Endothelial cell (in vitro differentiated cells): ENCODE measurements around the gene ARHGAP6. TPM values are rescaled to one million over a fixed set of nuclear protein-coding genes. Genes with fewer than 3 reads are reported as not detected.

Experiments
- DNase-seq: peaks from one replicate; pipeline ENCODE4 v3.0.0; 2021; ENCODE audit warnings: low spot score
- H3K27ac Mint-ChIP-seq: one replicate; pipeline ENCODE4 v1.8.0; 2021; ENCODE audit warnings: mixed read lengths, inconsistent platforms; ENCODE audit not compliant: unreplicated experiment
- H3K27me3 Mint-ChIP-seq: one replicate; pipeline ENCODE4 v1.8.0; 2021; ENCODE audit warnings: mild to moderate bottlenecking, moderate library complexity, mixed read lengths, inconsistent platforms; ENCODE audit not compliant: unreplicated experiment
- H3K36me3 Mint-ChIP-seq: one replicate; pipeline ENCODE4 v1.8.0; 2021; ENCODE audit warnings: mild to moderate bottlenecking, low read depth, mixed read lengths, inconsistent platforms; ENCODE audit not compliant: unreplicated experiment
- H3K4me1 Mint-ChIP-seq: one replicate; pipeline ENCODE4 v1.8.0; 2021; ENCODE audit warnings: mild to moderate bottlenecking, mixed read lengths, inconsistent platforms; ENCODE audit not compliant: unreplicated experiment
- H3K4me3 Mint-ChIP-seq: one replicate; pipeline ENCODE4 v1.8.0; 2021; ENCODE audit warnings: mild to moderate bottlenecking, mixed read lengths, inconsistent platforms; ENCODE audit not compliant: unreplicated experiment
- H3K9me3 Mint-ChIP-seq: one replicate; pipeline ENCODE4 v1.8.0; 2021; ENCODE audit warnings: mixed read lengths, inconsistent platforms; ENCODE audit not compliant: unreplicated experiment
- CTCF ChIP-seq: fragments of 200-600 bp; sonication (generic); IDR thresholded peaks from one replicate; pipeline ENCODE4 v1.5.0; 2021; ENCODE audit warnings: antibody characterized with exemption; ENCODE audit not compliant: unreplicated experiment
- total RNA-seq: library from RNA; stranded (reverse); fragmentation: NEBNext Ultra II Directional; extraction: Animal tissue kit (Norgen Biotek cat#: 25700); gene quantifications from one replicate; pipeline ENCODE4 v1.2.1, GENCODE V29; 2021; ENCODE audit not compliant: unreplicated experiment

Gene ARHGAP6
- total RNA-seq, 1 donor from 2014 or later: 4.1 TPM

- Mint-ChIP-seq H3K4me3 (no peak overlapping the region), H3K36me3 (no peaks in the 10 kb centered on the region), H3K4me1 (no peaks in the 10 kb centered on the region), H3K27me3 (no peaks in the 10 kb centered on the region), H3K9me3 (no peaks in the 10 kb centered on the region), H3K27ac (no peak overlapping the region)
- TF ChIP-seq CTCF: no peak
- DNase-seq: no peak
Observed at GRCh38 chrX:11647138-11647537, 18.6 kb downstream of the ARHGAP6 start.

- no peak overlapping the region for H3K4me3 Mint-ChIP-seq
- no peak overlapping the region for H3K27ac Mint-ChIP-seq
- H3K27me3 Mint-ChIP-seq: no peaks in the 10 kb centered on the region
- TF ChIP-seq CTCF: no peak
- no peaks in the 10 kb centered on the region for H3K4me1 Mint-ChIP-seq
- no peak for DNase-seq
- no peaks in the 10 kb centered on the region for H3K9me3 Mint-ChIP-seq
- H3K36me3 Mint-ChIP-seq: no peaks in the 10 kb centered on the region
Observed at GRCh38 chrX:11641349-11642065, 24.2 kb downstream of the ARHGAP6 start.

- Mint-ChIP-seq H3K9me3 (no peaks in the 10 kb centered on the region), H3K36me3 (no peaks in the 10 kb centered on the region), H3K27ac (no peak overlapping the region), H3K4me1 (no peaks in the 10 kb centered on the region), H3K4me3 (no peak overlapping the region), H3K27me3 (no peaks in the 10 kb centered on the region)
- no peak for DNase-seq
- no peak for TF ChIP-seq CTCF
Observed at GRCh38 chrX:11640089-11640488, 25.6 kb downstream of the ARHGAP6 start.

GRCh38 chrX:11632732-11633131 lies 33.0 kb downstream of the ARHGAP6 start:
- Mint-ChIP-seq H3K9me3 (no peaks in the 10 kb centered on the region), H3K27me3 (no peaks in the 10 kb centered on the region), H3K27ac (no peak overlapping the region), H3K4me1 (no peaks in the 10 kb centered on the region), H3K36me3 (no peaks in the 10 kb centered on the region), H3K4me3 (no peak overlapping the region)
- no peak for DNase-seq
- no peak for TF ChIP-seq CTCF

- no peaks in the 10 kb centered on the region for H3K36me3 Mint-ChIP-seq
- TF ChIP-seq CTCF: no peak
- no peaks in the 10 kb centered on the region for H3K4me1 Mint-ChIP-seq
- no peaks in the 10 kb centered on the region for H3K27me3 Mint-ChIP-seq
- no peak for DNase-seq
- no peak overlapping the region for H3K4me3 Mint-ChIP-seq
- no peaks in the 10 kb centered on the region for H3K9me3 Mint-ChIP-seq
- no peak overlapping the region for H3K27ac Mint-ChIP-seq
Observed at GRCh38 chrX:11629593-11630211, 36.0 kb downstream of the ARHGAP6 start.
